Stimulated activated CD8-positive, alpha-beta memory T cell treated with anti-CD3 and anti-CD28 coated beads, Interleukin-15, amount 100 ng/mL, for 24 hours (primary cell): Measurements from ENCODE around the gene PAX5.
A peak's percentile ranks its signal among the peaks of the same experiment; 100 is the strongest.

ENCODE experiments used
- DNase-seq: peaks from one replicate; pipeline ENCODE4 v3.0.0-alpha.2; 2020; ENCODE audit warnings: low read depth

PAX5 gene

GRCh38 chr9:37025071-37025822 lies 8.8 kb downstream of the PAX5 start:
- DNase-seq: no peak

- DNase-seq: no peak
These were observed 16.5 kb downstream of the PAX5 start for GRCh38 chr9:37017546-37017945.

GRCh38 chr9:37011530-37011929 lies 22.5 kb downstream of the PAX5 start:
- no peak for DNase-seq

DNA sequence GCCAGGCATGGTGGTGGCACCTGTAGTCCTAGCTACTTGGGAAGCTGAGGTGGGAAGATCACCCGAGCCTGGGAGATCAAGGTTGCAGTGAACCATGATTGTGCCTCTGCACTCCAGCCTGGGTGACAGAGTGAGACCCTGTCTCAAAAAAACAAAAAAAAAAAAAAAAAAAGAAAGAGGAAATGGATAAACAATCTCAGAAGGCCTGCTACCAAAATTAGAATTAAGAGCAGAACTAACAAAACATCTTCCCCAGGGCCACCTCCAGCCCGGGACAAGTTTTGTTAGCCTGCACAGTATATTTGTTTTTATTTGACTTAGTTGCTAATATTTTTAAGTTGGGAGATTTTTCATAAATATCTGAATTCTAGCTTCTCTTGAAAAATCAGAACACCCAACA lies 23.1 kb downstream of the PAX5 start:
- no peak for DNase-seq

- no peak for DNase-seq
These were observed 23.9 kb downstream of the PAX5 start for GRCh38 chr9:37010180-37010579.

DNA sequence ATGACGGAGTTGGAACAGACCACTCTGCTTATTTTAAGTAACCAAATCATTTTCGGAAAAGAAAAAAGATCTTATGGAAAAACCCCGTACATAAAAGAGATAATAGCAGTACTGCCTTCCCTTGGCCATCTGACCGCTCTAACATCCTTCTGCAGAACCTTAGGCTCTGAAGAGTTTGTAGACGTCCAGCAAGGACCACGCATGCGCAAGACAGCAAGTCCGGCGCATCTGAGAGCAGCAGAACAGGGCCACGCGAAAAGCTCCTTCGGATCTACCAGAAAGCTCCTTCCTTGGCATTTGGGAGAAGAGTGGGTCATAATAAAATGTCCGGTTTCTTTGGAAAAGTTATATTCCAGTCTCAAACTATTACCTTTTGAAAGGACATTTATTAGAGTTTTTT lies 26.8 kb downstream of the PAX5 start:
- DNase-seq: no peak

GRCh38 chr9:37005517-37006140 lies 28.4 kb downstream of the PAX5 start:
- DNase-seq: no peak

DNA sequence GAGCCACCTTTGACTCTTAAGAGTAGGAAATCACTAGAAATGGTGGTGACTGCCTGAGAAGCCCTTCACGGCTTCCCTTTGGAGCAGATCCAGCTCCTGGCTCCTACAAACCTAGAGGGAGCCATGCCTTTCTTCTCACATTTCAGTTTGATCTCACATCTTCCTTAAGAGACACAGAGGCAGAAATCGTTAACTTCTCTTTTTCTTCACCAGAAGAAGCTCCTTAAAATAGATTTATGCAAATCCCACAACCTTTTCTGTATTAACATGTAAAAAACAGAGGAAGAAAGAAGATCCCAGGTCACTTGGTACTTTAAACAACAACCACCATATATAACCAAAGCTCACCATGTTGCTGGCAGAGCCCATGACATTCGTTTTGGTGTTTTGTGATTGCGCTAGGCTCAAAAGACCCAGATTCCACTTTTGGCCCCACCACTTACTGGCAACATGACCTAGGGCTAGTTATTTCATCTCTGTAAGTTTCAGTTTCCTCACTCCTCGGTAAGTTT lies 29.6 kb downstream of the PAX5 start:
- DNase-seq: no peak

- no peak for DNase-seq
These were observed 31.5 kb downstream of the PAX5 start for GRCh38 chr9:37002413-37003217.

GRCh38 chr9:37002036-37002412 lies 32.0 kb downstream of the PAX5 start:
- DNase-seq: no peak

DNA sequence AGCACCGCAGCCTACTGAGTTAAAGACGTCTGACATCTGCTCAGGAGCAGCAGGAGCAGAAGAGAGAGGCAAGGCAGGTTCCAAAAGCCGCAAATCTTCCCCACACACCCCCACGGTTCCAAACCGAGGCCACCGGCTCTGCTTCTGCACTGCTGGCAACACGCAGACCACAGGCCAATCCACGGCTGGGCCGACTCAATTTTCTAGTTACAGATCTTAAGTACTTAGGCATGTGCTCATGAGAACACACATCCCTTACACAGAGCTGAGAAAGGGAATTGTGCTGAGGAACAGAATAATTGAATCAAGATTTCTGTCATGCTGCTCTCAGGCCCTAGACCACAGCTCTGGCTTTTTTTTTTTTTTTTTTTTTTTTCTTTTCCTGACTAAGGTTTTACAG lies 32.6 kb downstream of the PAX5 start:
- DNase-seq: no peak

DNA sequence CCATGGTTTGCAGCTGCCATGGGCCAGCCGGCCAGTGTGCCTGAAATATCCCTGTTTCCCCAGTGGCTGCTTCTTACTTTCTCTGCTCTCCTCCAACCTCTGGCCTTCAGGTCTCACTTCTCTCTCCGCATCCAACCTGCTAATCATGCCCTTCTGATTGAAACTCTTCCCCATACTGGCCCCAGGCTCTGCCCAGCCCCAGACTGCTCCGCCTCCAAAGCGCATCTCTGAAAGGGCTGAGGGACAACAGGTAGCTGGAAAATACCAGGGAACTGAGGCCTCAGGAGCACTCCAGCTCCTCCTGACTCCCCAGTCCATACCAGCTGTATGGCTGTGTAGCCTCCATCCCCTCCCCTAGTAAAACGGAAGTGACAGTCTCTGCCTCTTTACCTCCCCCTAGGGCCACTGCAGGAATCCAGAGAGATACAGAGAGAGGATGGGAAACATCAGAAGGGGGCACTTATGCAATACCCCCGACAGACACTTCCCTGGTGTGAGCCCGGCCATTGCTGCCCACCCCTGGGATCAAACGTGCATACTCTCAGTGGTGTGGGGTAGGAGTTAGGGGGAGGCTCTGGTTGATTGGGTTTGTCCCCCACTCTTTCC lies 34.2 kb downstream of the PAX5 start:
- DNase-seq: no peak

- DNase-seq: no peak
These were observed 36.7 kb downstream of the PAX5 start for GRCh38 chr9:36997414-36997813.

- no peak for DNase-seq
These were observed 37.4 kb downstream of the PAX5 start for GRCh38 chr9:36996706-36997086.

- DNase-seq: peak; percentile 26
These were observed 38.0 kb downstream of the PAX5 start for GRCh38 chr9:36995927-36996705.

GRCh38 chr9:36993933-36994764 lies 39.9 kb downstream of the PAX5 start:
- no peak for DNase-seq

GRCh38 chr9:36992501-36993316 lies 41.4 kb downstream of the PAX5 start:
- no peak for DNase-seq

DNA sequence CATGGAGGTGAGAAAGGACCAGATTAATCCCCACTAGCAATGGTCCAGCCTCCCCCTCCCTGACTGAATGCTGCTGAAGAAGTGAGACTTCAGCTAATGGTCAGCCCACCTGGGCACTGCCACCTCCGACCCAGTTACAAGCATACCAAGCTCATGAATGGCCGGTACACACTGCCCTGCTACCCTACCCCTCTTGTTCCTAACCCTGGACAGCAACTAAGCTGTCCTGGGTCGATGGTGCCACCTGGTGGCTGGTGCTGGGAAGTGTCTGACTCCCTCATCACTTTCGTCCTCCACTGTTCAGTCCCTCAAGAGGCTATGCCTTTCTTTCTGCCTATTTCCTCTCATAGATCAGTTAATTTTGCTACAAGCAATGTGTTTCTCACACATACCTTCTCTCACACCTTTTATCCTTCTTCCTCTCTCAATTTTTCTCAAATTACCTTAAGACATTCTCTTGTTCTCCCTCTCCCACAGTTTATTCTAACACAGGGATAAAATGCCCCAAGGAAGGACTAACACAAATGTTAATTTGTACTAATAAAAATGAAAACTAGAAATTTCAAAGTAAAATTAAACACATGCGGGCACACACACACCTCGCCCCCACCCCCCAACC lies 42.4 kb downstream of the PAX5 start:
- no peak for DNase-seq

GRCh38 chr9:36988848-36989247 lies 45.2 kb downstream of the PAX5 start:
- DNase-seq: no peak
